Measurements from ENCODE around the gene OR51F1. TPM values are rescaled to one million over a fixed set of nuclear protein-coding genes. Genes with fewer than 3 reads are reported as not detected.
"Not testable (repeated sequence)": the region's sequence is repeated elsewhere in the genome, so short reads cannot be mapped to it uniquely, and the experiment has no call there.

Gene OR51F1
- total RNA-seq, 3 donors from 2014 or later = not detected

DNA sequence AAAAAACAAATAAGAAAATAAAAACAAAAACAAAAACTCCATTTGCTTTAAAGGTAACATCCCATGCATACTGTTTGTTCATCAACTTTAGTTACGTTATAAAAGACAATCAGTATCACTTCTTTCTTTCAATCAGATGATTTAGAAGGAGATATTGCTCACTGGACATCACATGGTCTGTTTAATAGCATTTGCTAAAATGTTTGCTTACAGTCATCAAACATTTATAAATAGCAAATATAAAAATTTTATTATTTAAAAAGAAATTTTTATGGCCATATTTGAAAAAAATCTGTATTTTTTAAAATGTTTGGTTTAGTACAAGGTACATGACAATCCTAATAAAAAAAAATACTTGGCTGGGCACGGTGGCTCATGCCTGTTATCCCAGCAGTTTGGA lies 42.6 kb downstream of the OR51F1 start:
- Mint-ChIP-seq H3K4me1 (ENCODE audit: low read depth) (no peaks in the 10 kb centered on the region), H3K4me3 (no peak overlapping the region), H3K9me3 (no peaks in the 10 kb centered on the region), H3K27me3 (ENCODE audit: low read depth) (peaks cover 5% of the 10 kb centered on the region), H3K36me3 (ENCODE audit: insufficient read depth) (no peaks in the 10 kb centered on the region)
- DNase-seq (no peak), ATAC-seq (no peak)

DNA sequence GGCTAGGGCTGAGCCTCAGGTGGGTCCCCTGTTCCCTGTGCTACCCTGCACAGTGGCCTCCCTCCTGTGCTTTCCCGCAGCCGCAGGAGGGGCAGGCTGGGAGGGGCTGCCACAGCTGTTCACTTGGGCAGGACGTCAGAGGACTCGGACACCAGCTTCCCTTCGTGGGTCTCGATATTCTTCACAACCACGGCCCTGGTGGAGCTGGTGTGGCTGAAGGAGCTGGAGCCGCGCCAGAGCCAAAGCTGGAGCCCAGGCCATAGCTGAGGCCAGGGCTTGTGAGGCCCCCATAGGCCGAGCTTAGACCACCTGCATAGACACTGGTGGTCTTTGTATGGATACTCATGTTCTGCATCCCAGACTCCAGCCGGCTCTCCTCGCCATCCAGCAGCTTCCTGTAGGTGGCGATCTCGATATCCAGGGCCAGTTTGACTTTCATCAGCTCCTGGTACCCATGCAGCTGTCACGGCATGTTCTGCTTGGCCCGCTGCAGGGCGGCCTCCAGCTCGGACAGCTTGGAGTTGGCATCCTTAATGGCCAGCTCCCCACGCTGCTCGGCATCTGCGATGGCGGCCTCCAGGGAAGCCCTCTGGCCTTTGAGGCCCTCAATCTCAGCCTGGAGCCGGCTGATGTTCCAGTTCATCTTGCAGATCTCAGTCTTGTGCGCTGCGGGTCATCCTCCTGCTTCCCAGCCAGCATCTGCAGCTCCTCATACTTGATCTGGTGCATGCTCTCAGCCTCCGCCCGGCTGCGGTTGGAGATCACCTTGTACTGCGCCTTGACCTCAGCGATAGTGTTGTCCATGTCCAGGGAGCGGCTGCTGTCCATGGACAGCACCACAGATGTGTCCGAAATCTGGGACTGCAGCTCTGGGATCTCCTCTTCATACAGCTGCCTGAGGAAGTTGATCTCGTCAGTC lies 46.9 kb downstream of the OR51F1 start:
- not testable (repeated sequence) for H3K9me3 Mint-ChIP-seq; H3K36me3 Mint-ChIP-seq (ENCODE audit: insufficient read depth); H3K4me3 Mint-ChIP-seq; H3K4me1 Mint-ChIP-seq (ENCODE audit: low read depth); ATAC-seq; DNase-seq
- peaks cover 10% of the 10 kb centered on the region for H3K27me3 Mint-ChIP-seq (ENCODE audit: low read depth)

Other genes starting within 250 kb of the OR51F1 start
- not detected for gene OR52M1, start 224.7 kb downstream of the OR51F1 start, total RNA-seq
- gene OR52I2, start 188.2 kb downstream of the OR51F1 start, total RNA-seq = not detected
- gene OR52I1, start 175.9 kb downstream of the OR51F1 start, total RNA-seq = not detected
- gene TRIM68, start 161.7 kb downstream of the OR51F1 start, total RNA-seq = 1 to 10 TPM; 7.7 to 8.6 (median 8.1) TPM
- not detected for gene OR51D1, start 132.5 kb downstream of the OR51F1 start, total RNA-seq
- not detected for gene OR51E1, start 126.0 kb downstream of the OR51F1 start, total RNA-seq
- not detected for gene OR51E2, start 72.1 kb downstream of the OR51F1 start, total RNA-seq
- not detected for gene MMP26, start 65.2 kb downstream of the OR51F1 start, total RNA-seq
- gene OR52R1, start 34.4 kb upstream of the OR51F1 start, total RNA-seq = not detected
- gene OR51F2, start 51.4 kb upstream of the OR51F1 start, total RNA-seq = not detected
- gene OR51S1, start 79.3 kb upstream of the OR51F1 start, total RNA-seq = not detected
- gene OR51T1, start 112.0 kb upstream of the OR51F1 start, total RNA-seq = not detected
- gene OR51A7, start 133.8 kb upstream of the OR51F1 start, total RNA-seq = not detected
- not detected for gene OR51G2, start 149.4 kb upstream of the OR51F1 start, total RNA-seq
- gene OR51G1, start 154.4 kb upstream of the OR51F1 start, total RNA-seq = not detected
- not detected for gene OR51A4, start 177.7 kb upstream of the OR51F1 start, total RNA-seq
- not detected for gene OR51A2, start 185.8 kb upstream of the OR51F1 start, total RNA-seq
- gene OR51L1, start 224.9 kb upstream of the OR51F1 start, total RNA-seq = not detected